NCI-H2107 treated with DMSO at 0.1 percent for 48 hours (cell line): ENCODE data around the gene LINC00237.

ENCODE experiments used
- DNase-seq: peaks from one replicate; lab custom pipeline; 2025; ENCODE audit not compliant: unreplicated experiment; lab: John Stamatoyannopoulos, UW

The LINC00237 gene

GRCh38 chr20:21049305-21049828, 56.8 kb downstream of the LINC00237 start:
- no peak for DNase-seq

GRCh38 chr20:21048841-21049273, 57.3 kb downstream of the LINC00237 start:
- no peak for DNase-seq

- DNase-seq: no peak
Measured at GRCh38 chr20:21047981-21048380, 58.2 kb downstream of the LINC00237 start.

- no peak for DNase-seq
Measured at GRCh38 chr20:21046413-21047070, 59.6 kb downstream of the LINC00237 start.
